GM12878 (cell line): Measurements from ENCODE around the gene DCX. TPM values are rescaled to one million over a fixed set of nuclear protein-coding genes. Genes with fewer than 3 reads are reported as not detected.

Experiments used
- ATAC-seq: fragments of 200-7000 bp; cut with Tn5 transposase; 3 replicates; pipeline ENCODE4 v1.9.1; 2020; ENCODE audit warnings: mild to moderate bottlenecking, moderate library complexity
- BruUV-seq: library from RNA; stranded (reverse); fragments of 400-500 nt; replicated peaks from 2 replicates; lab custom pipeline; 2021; lab: Mats Ljungman, UMichigan
- CTCF ChIA-PET: fragments of 300-600 bp; sonication (Branson Sonifier 250); formaldehyde crosslinking; extraction: SDS; loops from one replicate; lab custom pipeline; 2021; ENCODE audit warnings: inconsistent platforms; lab: Yijun Ruan, JAX
- POLR2A ChIA-PET: fragments of 350-600 bp; formaldehyde crosslinking; extraction: SDS; loops from one replicate; lab custom pipeline; 2021; ENCODE audit warnings: inconsistent platforms; lab: Charles Lee
- RAD21 ChIA-PET: fragments of 300-600 bp; sonication (Branson Sonifier 250); formaldehyde crosslinking; loops from one replicate; lab custom pipeline; 2023; ENCODE audit warnings: antibody characterized with exemption; ENCODE audit not compliant: unreplicated experiment; lab: Charles Lee
- SMC1A ChIA-PET: fragments of 300-600 bp; sonication (Branson Sonifier 250); formaldehyde crosslinking; loops from one replicate; lab custom pipeline; 2023; ENCODE audit not compliant: unreplicated experiment, uncharacterized antibody; lab: Charles Lee
- DNase-seq: peaks from one replicate; pipeline ENCODE4 v3.0.0-alpha.2; 2011; ENCODE audit warnings: low read depth, low spot score
- FAIRE-seq: peaks from 3 replicates; lab custom pipeline; 2011; peaks lifted over from hg19 to GRCh38; lab: Jason Lieb, UNC
- H2AFZ ChIP-seq: 2 replicates; pipeline ENCODE4 v1.6.0; 2011; ENCODE audit warnings: low read depth, low read length, control low read depth; ENCODE audit not compliant: control insufficient read depth
- H3K27ac ChIP-seq: 2 replicates; pipeline ENCODE4 v1.5.1; 2011; ENCODE audit warnings: control low read depth; ENCODE audit not compliant: control insufficient read depth, insufficient read depth
- H3K27me3 ChIP-seq, 2 experiments: replicated peaks in 1 of 2; 2 replicates each; pipeline versions ENCODE4 v1.6.0 to v1.6.1; 2011; ENCODE audit warnings: low read length in 1 of 2; ENCODE audit not compliant: control insufficient read depth in 2 of 2, insufficient read depth in 2 of 2
- H3K36me3 ChIP-seq, 2 experiments: 2 replicates each; pipeline ENCODE4 v1.5.1; 2011; ENCODE audit warnings: low read length in 1 of 2; ENCODE audit not compliant: control insufficient read depth in 2 of 2, insufficient read depth in 2 of 2
- H3K4me1 ChIP-seq: 2 replicates; pipeline ENCODE4 v1.6.1; 2011; ENCODE audit warnings: mild to moderate bottlenecking, low read length, moderate library complexity, mixed read lengths; ENCODE audit not compliant: control insufficient read depth, insufficient read depth
- H3K4me2 ChIP-seq: 2 replicates; pipeline ENCODE4 v1.6.0; 2011; ENCODE audit warnings: control low read depth; ENCODE audit not compliant: control insufficient read depth, insufficient read depth
- H3K4me3 ChIP-seq: fragments of 200-600 bp; sonication (generic); 2 replicates; pipeline ENCODE4 v1.5.1; 2016
- H3K79me2 ChIP-seq: 2 replicates; pipeline ENCODE4 v1.6.0; 2011; ENCODE audit warnings: low read length; ENCODE audit not compliant: control insufficient read depth, insufficient read depth
- H3K9ac ChIP-seq: 2 replicates; pipeline ENCODE4 v1.8.0; 2011; ENCODE audit warnings: low read length, control low read depth, mixed read lengths; ENCODE audit not compliant: control insufficient read depth, insufficient read depth
- H3K9me3 ChIP-seq: replicated peaks from 3 replicates; pipeline ENCODE4 v1.5.1; 2011; ENCODE audit warnings: mild to moderate bottlenecking, low read length; ENCODE audit not compliant: control insufficient read depth, insufficient read depth
- H4K20me1 ChIP-seq: 2 replicates; pipeline ENCODE4 v1.6.0; 2011; ENCODE audit not compliant: control insufficient read depth, insufficient read depth
- ATF7 ChIP-seq: fragments of 450-650 bp; IDR thresholded peaks from 2 replicates; pipeline ENCODE4 v1.6.1; 2016; ENCODE audit warnings: low read depth, mild to moderate bottlenecking
- CBFB ChIP-seq: IDR thresholded peaks from 2 replicates; pipeline ENCODE4 v1.6.1; 2016; ENCODE audit warnings: antibody characterized with exemption, low read depth
- CHD4 ChIP-seq: fragments of 200-600 bp; sonication (generic); IDR thresholded peaks from 2 replicates; pipeline ENCODE4 v1.6.1; 2016; ENCODE audit warnings: mild to moderate bottlenecking
- CREM ChIP-seq: IDR thresholded peaks from 2 replicates; pipeline ENCODE4 v1.6.1; 2014; ENCODE audit warnings: antibody characterized with exemption, low read depth
- MYB ChIP-seq: fragments of 150-350 bp; IDR thresholded peaks from 2 replicates; pipeline ENCODE4 v1.6.1; 2014; ENCODE audit warnings: mild to moderate bottlenecking, low read depth, low read length, borderline replicate concordance
- POLR2A ChIP-seq: IDR thresholded peaks from 2 replicates; pipeline ENCODE4 v1.6.1; 2011; ENCODE audit warnings: low read depth, mild to moderate bottlenecking, low read length
- RBBP5 ChIP-seq: fragments of 200-600 bp; sonication (generic); conservative IDR thresholded peaks from 2 replicates; pipeline ENCODE4 v1.6.1; 2016
- SPI1 ChIP-seq: IDR thresholded peaks from 2 replicates; pipeline ENCODE4 v1.6.1; 2011; ENCODE audit warnings: low read depth, mild to moderate bottlenecking, low read length, moderate library complexity, borderline replicate concordance; ENCODE audit not compliant: insufficient read depth
- SUZ12 ChIP-seq: fragments of 200-600 bp; sonication (generic); IDR thresholded peaks from one replicate; pipeline ENCODE4 v1.6.1; 2018; ENCODE audit warnings: antibody characterized with exemption, mild to moderate bottlenecking; ENCODE audit not compliant: unreplicated experiment
- WGBS: methylation state at CpG from one replicate; pipeline ENCODE4 v1.1.6; 2016; ENCODE audit warnings: low lambda C conversion rate; ENCODE audit not compliant: insufficient replicate concordance, insufficient coverage; ENCODE audit errors: missing lambda C conversion rate; 5-methylcytosine and 5-hydroxymethylcytosine counted together
- in situ Hi-C: fragments of 300-500 bp; cut with MboI; formaldehyde crosslinking; loops from 9 replicates; pipeline ENCODE4 v1.14.3; 2018; ENCODE audit warnings: mixed read lengths
- intact Hi-C: fragments of 100-400 bp; cut with micrococcal nuclease; formaldehyde crosslinking; loops from one replicate; pipeline ENCODE4 v1.14.2; 2022; ENCODE audit not compliant: unreplicated experiment
- polyA plus RNA-seq, 11 experiments: library from polyadenylated mRNA; depleted of rRNA in 4 of 11; unstranded in 6 of 11; stranded (reverse) in 5 of 11; fragments of >200 nt; fragmentation: Nextera tagmentation in 4 of 11; fragmentation: Illumina TruSeq in 1 of 11; extraction: Ambion mirVana in 4 of 11; extraction: Trizol in 1 of 11; gene quantifications; 1 replicate in 1 of 11; 2 replicates in 10 of 11; pipeline versions ENCODE4 v1.2.1 to v1.2.3, GENCODE V29; 2011 to 2016; ENCODE audit warnings: inconsistent platforms in 2 of 11, missing spikeins in 2 of 11, low read depth in 1 of 11
- total RNA-seq, 4 experiments: library from RNA; depleted of rRNA in 3 of 4; stranded (reverse); fragments of >200 nt in 3 of 4; fragmentation: Illumina TruSeq in 1 of 4; extraction: Trizol in 1 of 4; gene quantifications; 2 replicates each; pipeline versions ENCODE4 v1.2.1 to v1.2.3, GENCODE V29; 2013 to 2021
- TF ChIP-seq, protein P1 (sequence below): fragments of 450-650 bp; IDR thresholded peaks from 2 replicates; pipeline ENCODE4 v1.6.1; 2018; ENCODE audit warnings: mild to moderate bottlenecking, low read depth, moderate library complexity; ENCODE audit not compliant: partially characterized antibody
- TF ChIP-seq, protein P2 (sequence below): fragments of 450-650 bp; formaldehyde crosslinking; IDR thresholded peaks from 2 replicates; pipeline ENCODE4 v1.4.0; 2020; ENCODE audit warnings: mild to moderate bottlenecking, moderate library complexity

DCX gene
- total and polyA plus RNA-seq, 10 of the 15 experiments (the other 5 are each of a cell fraction or from before 2014, with no cell fraction given) = under 0.01 TPM; not detected in 9

DNA sequence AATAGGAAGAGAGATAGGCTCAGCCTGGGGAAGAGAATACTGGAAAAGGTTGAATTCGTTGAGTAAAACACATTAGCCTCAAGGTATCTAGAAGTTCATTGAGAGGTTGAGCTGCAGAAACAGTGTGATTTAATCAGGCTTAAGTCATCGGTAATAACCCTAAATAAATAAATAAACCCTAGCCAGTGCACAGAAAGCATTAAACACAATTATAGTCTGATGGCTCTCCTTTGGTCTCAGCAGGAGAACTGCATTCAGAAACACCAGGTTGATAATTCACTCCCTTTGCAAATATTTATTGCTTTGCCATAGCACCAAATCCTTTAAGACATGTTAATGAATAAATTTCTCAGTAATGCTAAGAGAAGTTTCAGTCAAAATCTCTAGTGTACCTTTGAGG is 9.6 kb downstream of the DCX start:
- ChIA-PET RAD21 (no interaction called here), CTCF (no interaction called here), POLR2A (no interaction called here), SMC1A (no interaction called here)
- 47% methylated on average over 2 of the region's 2 CpGs for WGBS
- FAIRE-seq (no peak), ATAC-seq (no peak), DNase-seq (no peak)
- BruUV-seq = no TSS peak
- Histone ChIP-seq H3K4me2 (no peak overlapping the region), H3K9me3 (no peaks in the 10 kb centered on the region), H3K27me3 (no peaks in the 10 kb centered on the region; a peak in 1 of 4 replicates), H3K79me2 (no peaks in the 10 kb centered on the region), H3K4me3 (no peak overlapping the region), H3K4me1 (no peaks in the 10 kb centered on the region), H2AFZ (no peak overlapping the region), H4K20me1 (no peaks in the 10 kb centered on the region), H3K36me3 (no peaks in the 10 kb centered on the region), H3K9ac (no peak overlapping the region), H3K27ac (no peak overlapping the region)
- intact Hi-C loops (no loop called here), in situ Hi-C loops (no loop called here)
- no peak for TF ChIP-seq SUZ12
- TF ChIP-seq, protein P1, sequence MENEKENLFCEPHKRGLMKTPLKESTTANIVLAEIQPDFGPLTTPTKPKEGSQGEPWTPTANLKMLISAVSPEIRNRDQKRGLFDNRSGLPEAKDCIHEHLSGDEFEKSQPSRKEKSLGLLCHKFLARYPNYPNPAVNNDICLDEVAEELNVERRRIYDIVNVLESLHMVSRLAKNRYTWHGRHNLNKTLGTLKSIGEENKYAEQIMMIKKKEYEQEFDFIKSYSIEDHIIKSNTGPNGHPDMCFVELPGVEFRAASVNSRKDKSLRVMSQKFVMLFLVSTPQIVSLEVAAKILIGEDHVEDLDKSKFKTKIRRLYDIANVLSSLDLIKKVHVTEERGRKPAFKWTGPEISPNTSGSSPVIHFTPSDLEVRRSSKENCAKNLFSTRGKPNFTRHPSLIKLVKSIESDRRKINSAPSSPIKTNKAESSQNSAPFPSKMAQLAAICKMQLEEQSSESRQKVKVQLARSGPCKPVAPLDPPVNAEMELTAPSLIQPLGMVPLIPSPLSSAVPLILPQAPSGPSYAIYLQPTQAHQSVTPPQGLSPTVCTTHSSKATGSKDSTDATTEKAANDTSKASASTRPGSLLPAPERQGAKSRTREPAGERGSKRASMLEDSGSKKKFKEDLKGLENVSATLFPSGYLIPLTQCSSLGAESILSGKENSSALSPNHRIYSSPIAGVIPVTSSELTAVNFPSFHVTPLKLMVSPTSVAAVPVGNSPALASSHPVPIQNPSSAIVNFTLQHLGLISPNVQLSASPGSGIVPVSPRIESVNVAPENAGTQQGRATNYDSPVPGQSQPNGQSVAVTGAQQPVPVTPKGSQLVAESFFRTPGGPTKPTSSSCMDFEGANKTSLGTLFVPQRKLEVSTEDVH = no peak

DNA sequence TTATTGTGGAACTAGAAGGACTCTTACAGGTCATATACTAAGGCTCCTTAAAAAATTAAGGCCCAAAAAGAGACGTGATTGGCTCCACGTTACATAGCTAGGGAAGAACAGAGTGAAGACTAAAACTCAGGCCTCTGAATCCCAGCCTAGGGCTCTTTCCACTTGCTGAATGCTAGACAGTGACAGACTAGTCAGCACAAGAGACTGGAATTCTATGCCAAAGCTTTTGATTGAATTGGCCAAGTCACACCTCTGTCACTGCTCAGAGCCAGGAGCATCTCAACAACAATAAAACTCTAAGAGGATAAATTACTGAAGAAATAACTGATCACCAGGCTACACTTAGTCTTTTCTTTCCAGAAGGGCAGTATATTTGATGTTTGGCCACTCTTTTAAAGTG is 16.8 kb downstream of the DCX start:
- Histone ChIP-seq H3K9me3 (no peaks in the 10 kb centered on the region), H3K36me3 (no peaks in the 10 kb centered on the region), H3K4me2 (no peak overlapping the region), H3K27me3 (no peaks in the 10 kb centered on the region; a peak in 1 of 4 replicates), H3K4me1 (no peaks in the 10 kb centered on the region), H3K9ac (no peak overlapping the region), H4K20me1 (no peaks in the 10 kb centered on the region), H3K79me2 (no peaks in the 10 kb centered on the region), H3K27ac (no peak overlapping the region), H2AFZ (no peak overlapping the region), H3K4me3 (no peak overlapping the region)
- SMC1A ChIA-PET = no interaction called here
- CTCF ChIA-PET = no interaction called here
- TF ChIP-seq CREM (no peak), CBFB (no peak), SPI1 (no peak), CHD4 (no peak), RBBP5 (no peak), POLR2A (no peak), ATF7 (no peak), MYB (no peak)
- TF ChIP-seq, protein P2, sequence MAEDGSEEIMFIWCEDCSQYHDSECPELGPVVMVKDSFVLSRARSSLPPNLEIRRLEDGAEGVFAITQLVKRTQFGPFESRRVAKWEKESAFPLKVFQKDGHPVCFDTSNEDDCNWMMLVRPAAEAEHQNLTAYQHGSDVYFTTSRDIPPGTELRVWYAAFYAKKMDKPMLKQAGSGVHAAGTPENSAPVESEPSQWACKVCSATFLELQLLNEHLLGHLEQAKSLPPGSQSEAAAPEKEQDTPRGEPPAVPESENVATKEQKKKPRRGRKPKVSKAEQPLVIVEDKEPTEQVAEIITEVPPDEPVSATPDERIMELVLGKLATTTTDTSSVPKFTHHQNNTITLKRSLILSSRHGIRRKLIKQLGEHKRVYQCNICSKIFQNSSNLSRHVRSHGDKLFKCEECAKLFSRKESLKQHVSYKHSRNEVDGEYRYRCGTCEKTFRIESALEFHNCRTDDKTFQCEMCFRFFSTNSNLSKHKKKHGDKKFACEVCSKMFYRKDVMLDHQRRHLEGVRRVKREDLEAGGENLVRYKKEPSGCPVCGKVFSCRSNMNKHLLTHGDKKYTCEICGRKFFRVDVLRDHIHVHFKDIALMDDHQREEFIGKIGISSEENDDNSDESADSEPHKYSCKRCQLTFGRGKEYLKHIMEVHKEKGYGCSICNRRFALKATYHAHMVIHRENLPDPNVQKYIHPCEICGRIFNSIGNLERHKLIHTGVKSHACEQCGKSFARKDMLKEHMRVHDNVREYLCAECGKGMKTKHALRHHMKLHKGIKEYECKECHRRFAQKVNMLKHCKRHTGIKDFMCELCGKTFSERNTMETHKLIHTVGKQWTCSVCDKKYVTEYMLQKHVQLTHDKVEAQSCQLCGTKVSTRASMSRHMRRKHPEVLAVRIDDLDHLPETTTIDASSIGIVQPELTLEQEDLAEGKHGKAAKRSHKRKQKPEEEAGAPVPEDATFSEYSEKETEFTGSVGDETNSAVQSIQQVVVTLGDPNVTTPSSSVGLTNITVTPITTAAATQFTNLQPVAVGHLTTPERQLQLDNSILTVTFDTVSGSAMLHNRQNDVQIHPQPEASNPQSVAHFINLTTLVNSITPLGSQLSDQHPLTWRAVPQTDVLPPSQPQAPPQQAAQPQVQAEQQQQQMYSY = no peak
- in situ Hi-C loops = no loop called here
- no TSS peak for BruUV-seq
- RAD21 ChIA-PET = no interaction called here
- intact Hi-C loops = no loop called here
- WGBS = 0% methylated on average over 2 of the region's 2 CpGs
- FAIRE-seq (no peak), DNase-seq (no peak), ATAC-seq (no peak)
- POLR2A ChIA-PET = no interaction called here
